GM19239 (cell line): ENCODE results near the gene RBM34.
"Not testable (repeated sequence)": the region's sequence is repeated elsewhere in the genome, so short reads cannot be mapped to it uniquely, and the experiment has no call there.

Source experiments
- DNase-seq: peaks from one replicate; pipeline ENCODE4 v3.0.0; 2011; ENCODE audit warnings: low spot score; ENCODE audit not compliant: insufficient read length
- FAIRE-seq: peaks from 2 replicates; lab custom pipeline; 2011; peaks lifted over from hg19 to GRCh38; lab: Jason Lieb, UNC

RBM34 gene

GRCh38 chr1:235093696-235094592 lies 67.1 kb downstream of the RBM34 start:
- FAIRE-seq = peak; percentile 81

DNA sequence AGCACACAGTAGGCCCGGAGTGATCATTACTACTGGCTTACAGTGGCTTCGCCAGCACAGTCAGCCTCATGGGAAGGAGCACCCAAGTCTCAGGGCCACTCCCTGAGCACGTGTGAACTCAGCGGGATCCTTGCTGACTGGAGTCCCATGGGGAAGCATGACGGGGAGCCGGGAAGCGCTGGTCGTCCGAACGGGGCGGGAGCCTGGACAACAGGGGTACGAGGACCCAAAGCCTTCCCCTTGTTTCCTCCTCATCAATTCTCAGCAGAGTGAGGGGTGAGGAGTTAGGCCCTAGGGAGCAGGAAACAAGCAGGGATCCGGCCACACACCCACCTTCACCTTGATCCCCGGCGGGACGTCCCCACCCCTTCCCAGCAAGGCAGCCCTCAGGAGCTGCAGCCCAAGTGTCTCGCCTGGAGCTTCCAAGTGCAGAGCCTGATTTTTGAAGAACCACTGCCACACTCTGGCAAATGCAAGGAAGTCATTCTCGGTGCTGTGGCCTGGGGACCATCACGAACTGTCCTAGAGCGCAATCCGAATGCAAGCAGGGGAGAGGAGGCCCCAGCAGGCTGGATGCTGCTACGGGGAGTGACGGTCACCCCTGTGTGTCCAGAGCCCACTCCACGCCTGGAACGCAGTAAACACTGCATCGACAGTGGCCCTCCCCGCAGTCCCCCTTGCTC lies 67.9 kb downstream of the RBM34 start:
- FAIRE-seq (no peak), DNase-seq (no peak)

More at GRCh38 chr1:235093696-235094592, 67.1 kb downstream of the RBM34 start:
- DNase-seq = peak; percentile 75

DNA sequence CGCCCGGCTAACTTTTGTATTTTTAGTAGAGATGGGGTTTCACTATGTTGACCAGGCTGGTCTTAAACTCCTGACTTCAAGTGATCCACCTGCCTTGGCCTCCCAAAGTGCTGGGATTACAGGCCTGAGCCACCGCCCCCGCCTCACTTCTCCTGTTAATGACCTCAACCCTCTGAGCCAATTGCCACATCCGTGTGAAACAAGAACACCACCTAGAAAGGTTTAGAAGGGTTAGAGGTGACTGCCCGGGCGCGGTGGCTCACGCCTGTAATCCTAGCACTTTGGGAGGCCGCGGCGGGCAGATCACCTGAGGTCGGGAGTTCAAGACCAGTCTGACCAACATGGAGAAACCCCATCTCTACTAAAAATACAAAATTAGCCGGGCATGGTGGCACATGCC lies 68.6 kb downstream of the RBM34 start:
- FAIRE-seq = not testable (repeated sequence)

GRCh38 chr1:235092045-235092406 lies 69.0 kb downstream of the RBM34 start:
- not testable (repeated sequence) for FAIRE-seq, DNase-seq

More for the DNA sequence above, 68.6 kb downstream of the RBM34 start:
- not testable (repeated sequence) for DNase-seq

DNA sequence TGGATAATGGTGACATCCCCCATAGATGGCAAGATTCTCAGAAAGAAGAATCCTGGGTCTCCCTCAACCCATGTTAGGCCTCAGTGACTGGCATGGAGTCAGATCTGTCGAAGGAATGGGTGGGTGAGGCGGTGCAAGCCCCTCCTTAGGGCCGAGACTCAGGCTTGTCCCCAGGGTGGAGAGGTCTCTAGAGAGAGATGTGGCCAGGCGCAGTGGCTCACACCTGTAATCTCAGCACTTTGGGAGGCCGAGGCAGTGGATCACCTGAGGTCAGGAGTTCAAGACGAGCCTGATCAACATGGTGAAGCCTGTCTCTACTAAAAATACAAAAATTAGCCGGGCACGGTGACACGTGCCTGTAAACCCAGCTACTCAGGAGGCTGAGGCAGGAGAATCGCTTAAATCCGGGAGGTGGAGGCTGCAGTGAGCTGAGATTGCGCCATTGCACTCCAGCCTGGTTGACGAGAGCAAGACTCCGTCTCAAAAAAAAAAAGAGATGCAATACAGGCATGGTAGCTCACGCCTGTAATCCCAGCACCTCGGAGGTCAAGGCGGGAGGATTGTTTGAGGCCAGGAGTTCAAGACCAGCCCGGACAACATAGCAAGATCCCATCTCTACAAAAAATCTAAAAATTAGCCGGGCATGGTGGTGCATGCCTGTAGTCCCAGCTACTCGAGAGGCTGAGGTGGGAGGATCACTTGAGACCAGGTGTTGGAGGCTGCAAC lies 69.6 kb downstream of the RBM34 start:
- FAIRE-seq, DNase-seq: not testable (repeated sequence)

- no peak for FAIRE-seq
- no peak for DNase-seq
These were observed 70.5 kb downstream of the RBM34 start for GRCh38 chr1:235090406-235091069.

- no peak for DNase-seq
- no peak for FAIRE-seq
These were observed 72.1 kb downstream of the RBM34 start for GRCh38 chr1:235088907-235089306.

DNA sequence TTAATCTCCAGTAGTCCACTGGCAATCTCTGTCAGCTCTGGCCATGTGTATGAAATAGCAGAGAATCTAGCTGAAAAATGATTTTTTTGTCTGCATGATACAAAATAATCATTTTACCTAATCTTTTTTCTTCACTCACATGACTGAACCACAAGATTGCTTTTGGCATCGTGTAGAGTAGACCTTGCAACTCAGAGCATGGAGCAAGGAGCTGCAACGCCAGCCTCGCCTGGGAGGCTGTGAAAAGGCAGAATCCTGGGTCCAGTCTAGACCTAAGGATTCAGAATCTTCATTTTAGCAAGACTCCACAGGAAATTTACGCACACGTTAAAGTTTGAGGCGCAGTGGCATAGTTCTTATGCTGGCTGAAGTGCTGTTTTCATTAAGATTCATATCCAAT lies 72.6 kb downstream of the RBM34 start:
- FAIRE-seq = no peak
- DNase-seq = no peak

DNA sequence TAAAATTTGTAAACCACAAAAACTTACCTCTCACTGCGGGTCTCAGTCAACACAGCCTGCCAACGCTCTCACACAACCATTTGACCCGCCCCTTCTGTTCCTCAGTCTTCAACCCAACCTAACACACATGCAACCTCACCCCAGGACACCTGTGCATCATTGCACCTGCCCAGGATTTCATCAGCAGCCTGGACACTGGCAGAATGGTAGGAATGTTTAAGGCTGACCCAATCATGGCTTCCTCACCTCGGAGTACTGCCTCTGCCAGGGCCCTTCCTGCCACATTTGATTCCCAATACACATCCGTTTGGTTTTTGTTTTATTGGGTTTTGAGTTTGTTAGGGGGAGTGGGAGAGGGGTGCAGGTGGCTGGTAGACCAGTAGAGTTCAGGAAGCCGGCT lies 73.1 kb downstream of the RBM34 start:
- FAIRE-seq = no peak
- DNase-seq = no peak

- not testable (repeated sequence) for DNase-seq, FAIRE-seq
These were observed 75.5 kb downstream of the RBM34 start for GRCh38 chr1:235085411-235086117.
